VCaP (cell line): ENCODE measurements around the gene ZSWIM6.

Source experiments
- H3K27ac ChIP-seq: fragments of 450-650 bp; 2 replicates; pipeline ENCODE4 v1.5.1; 2017
- TF ChIP-seq, protein P1 (sequence below): fragments of 450-650 bp; conservative IDR thresholded peaks from 2 replicates; pipeline ENCODE4 v1.5.1; 2017; ENCODE audit warnings: mild to moderate bottlenecking, moderate library complexity

ZSWIM6 gene

DNA sequence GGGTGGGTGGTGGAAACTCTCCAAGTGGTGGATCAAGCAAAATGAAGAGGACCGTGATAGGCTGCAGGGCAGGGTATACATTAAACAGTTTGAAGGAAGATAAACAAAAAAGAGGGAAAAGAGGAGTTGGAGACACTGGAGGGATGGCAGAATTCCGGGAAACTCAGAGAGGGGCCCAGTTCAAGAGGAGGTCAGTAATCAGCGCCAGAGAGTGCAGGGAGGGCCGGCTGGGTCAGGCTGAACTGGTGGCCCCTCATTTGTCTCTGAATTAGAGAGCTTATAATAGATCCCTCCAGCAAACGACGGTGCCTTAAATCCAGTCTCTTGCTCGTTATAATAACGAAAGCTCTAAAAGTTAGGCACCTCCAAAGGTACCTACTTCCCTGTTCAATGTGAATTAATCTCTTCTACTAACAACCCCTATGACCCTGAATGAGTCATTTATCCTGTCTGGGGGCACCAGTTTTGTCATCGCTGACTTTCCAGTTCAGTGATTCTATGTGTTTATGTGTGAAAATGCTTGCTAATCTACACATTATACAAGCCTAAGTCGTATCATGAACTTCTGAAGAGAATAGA, 2.4 kb upstream of the ZSWIM6 start:
- TF ChIP-seq, protein P1, sequence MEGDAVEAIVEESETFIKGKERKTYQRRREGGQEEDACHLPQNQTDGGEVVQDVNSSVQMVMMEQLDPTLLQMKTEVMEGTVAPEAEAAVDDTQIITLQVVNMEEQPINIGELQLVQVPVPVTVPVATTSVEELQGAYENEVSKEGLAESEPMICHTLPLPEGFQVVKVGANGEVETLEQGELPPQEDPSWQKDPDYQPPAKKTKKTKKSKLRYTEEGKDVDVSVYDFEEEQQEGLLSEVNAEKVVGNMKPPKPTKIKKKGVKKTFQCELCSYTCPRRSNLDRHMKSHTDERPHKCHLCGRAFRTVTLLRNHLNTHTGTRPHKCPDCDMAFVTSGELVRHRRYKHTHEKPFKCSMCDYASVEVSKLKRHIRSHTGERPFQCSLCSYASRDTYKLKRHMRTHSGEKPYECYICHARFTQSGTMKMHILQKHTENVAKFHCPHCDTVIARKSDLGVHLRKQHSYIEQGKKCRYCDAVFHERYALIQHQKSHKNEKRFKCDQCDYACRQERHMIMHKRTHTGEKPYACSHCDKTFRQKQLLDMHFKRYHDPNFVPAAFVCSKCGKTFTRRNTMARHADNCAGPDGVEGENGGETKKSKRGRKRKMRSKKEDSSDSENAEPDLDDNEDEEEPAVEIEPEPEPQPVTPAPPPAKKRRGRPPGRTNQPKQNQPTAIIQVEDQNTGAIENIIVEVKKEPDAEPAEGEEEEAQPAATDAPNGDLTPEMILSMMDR, result no peak
- peak overlapping the region; percentile 81 for H3K27ac ChIP-seq

DNA sequence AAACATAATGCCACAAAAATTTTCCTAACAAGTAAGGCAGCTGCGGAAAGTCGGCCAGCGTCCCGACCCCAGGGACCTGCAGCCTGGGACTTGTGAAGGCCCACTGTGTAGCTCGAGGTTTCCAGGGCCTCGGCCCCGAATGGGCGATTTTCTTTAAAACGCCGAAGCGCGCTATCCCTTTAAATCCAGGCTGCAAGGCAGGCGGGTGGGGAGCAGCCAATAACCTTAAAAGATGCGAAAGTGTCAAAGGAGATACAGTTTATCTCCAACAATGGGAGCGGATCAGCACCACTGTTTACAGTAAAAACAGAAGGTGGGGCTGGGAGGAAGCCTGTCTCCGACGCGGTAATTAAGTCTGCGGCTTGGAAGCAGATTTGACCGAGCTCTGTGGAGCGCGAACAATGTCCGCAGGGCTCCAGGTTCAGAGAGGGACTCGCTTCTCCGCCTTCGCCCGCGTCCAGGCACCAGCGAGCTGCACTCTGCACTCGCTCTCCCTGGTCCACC, 1.7 kb upstream of the ZSWIM6 start:
- H3K27ac ChIP-seq, result peak overlapping the region; percentile 81

DNA sequence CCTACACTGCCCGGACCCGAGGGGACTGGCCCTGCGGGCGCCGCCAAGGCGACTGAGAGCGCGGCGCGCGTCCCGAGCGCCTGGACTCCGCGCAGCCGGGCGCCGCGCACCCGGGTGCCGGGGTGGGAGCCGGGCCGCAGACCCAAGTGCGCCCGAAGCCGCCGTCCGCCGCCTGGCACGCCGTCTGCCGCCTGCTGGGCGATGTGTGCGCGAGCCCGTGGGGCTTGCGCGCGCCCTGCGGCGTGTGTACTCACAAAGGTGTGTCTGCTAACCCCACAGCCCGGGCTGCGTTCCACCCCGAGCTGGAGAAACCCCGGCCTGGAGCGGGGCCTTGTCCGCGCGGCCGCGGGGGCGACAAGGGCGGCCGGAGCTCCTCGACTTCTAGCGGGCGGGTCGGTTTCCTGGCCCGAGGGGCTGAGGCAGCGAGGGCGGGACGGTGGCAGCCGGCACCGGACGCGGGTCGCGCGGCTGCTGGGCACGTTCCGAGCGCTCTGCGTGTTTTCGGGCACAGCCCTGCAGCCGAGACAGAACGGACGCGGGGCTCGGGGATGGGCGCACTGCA, 1.1 kb upstream of the ZSWIM6 start:
- peak overlapping the region; percentile 81 for H3K27ac ChIP-seq

More for the DNA sequence above, 1.7 kb upstream of the ZSWIM6 start:
- TF ChIP-seq, protein P1, result no peak

DNA sequence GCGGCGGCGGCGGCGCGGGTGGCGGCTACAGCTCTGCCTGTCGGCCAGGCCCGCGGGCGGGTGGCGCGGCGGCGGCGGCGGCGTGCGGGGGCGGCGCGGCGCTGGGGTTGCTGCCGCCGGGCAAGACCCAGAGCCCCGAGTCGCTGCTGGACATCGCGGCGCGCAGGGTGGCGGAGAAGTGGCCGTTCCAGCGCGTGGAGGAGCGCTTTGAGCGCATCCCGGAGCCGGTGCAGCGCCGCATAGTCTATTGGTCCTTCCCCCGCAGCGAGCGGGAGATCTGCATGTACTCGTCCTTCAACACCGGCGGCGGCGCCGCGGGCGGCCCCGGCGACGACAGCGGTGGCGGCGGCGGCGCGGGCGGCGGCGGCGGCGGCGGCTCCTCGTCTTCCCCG, 296 bp downstream of the ZSWIM6 start:
- TF ChIP-seq, protein P1, result no peak
- peak overlapping the region; percentile 81; the same call in 1 of the 2 replicates for H3K27ac ChIP-seq

More for the DNA sequence above, 1.1 kb upstream of the ZSWIM6 start:
- TF ChIP-seq, protein P1, result peak; percentile 56

DNA sequence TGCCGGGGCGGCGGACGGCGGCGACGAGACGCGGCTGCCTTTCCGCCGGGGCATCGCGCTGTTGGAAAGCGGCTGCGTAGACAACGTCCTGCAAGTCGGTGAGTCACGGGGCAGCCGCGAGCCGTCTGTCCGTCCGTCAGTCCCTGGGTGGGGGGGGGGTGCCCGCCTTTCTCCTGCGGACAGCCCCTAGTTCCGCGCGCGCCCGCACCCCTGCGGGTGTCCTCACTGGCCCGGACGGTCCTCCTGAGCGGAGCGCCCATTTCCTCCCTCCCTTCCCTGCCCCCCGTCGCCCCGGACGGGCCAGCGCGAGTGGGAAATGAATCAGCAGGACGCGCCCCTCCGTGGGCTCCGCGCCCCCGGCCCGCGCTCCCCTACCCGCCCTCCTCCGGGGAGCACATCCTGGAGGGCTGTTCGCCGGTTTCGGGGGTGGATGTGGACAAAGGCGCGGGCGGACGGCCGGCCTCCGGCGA, 828 bp downstream of the ZSWIM6 start:
- TF ChIP-seq, protein P1, result no peak
- H3K27ac ChIP-seq, result peak overlapping the region; percentile 81

DNA sequence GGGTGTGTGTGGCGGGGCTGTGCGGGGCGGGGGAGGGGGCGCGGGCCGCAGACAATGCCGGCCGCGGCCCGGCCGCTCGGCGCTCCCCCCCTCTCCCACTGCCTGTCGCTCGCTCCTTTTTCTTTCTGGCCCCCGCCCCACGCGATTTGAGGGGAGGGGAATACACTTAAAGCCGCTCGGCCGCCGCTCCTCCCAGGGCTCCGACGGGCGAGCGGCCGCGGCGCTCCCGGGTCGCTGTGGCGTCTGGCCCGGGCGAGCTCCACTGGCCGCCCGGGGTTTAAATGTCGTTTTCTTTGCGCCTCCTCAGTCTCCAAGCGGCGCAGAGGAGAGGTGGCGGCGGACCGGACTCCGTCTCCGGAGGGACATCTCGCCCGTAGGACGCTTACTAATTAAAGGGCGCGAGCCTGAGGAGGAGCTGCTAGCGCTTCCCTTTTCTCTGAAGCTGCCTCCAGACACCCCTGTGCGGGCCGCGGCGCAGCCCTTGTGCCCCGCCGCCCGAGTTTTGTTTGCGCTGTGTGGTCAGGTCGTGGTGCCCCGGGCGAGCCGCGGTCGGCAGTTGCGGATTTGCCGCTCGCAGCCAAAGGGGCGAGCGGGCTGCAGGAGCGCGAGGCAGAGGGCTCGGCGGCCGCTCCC, 1.4 kb downstream of the ZSWIM6 start:
- peak overlapping the region; percentile 81 for H3K27ac ChIP-seq
- TF ChIP-seq, protein P1, result no peak

DNA sequence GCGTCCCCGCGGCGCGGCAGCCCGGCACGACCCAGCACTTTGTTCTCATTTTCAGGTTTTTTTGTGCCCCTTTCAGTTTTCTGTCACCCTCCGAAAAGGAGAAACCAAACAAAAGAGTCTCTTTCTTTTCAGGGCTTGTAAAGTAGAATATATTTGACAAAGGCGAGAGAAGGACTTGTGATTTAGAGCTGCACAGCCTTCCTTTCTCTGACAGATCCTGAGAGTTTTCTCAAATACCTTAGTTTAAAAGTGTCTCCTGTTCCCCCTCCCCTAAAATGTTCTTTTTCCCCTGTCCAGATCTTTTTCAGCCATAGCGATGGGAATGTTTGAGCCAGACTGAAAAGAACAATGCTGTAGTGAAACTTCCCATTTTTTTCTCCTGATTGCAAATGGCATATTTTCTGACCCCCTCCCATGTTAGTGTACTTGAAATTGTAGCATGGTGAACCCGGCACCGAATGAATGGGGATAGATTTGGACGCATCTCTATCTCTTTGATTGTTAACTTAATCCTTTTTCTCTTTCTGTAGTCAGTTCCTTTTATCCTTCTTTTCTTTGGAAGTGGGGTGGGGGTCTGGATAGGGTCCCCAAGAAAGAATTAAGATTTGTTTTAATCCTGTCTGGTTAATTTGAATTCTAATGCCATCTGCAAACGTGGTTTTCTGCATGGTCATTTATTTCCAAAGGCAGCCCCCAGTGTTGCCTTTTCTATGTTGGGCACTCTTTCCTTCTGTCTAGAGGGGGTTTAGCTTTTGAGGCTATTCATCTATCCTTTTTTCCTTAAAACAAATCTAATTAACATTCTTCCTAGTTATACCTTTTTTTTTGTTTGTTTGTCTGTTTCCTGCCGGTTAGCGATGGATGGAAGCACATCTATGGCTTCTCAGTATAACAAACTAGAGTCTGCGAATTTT, 2.2 kb downstream of the ZSWIM6 start:
- H3K27ac ChIP-seq, result peak overlapping the region; percentile 81

More for the DNA sequence above, 2.2 kb downstream of the ZSWIM6 start:
- TF ChIP-seq, protein P1, result no peak
